Measurements from ENCODE around the gene MAP3K1.

- TF ChIP-seq CTCF (conservative IDR thresholded peaks at IDR 0.05; ENCODE audit: low read length) (no peak), EZH2phosphoT487 (IDR thresholded peaks at IDR 0.05; ENCODE audit: borderline replicate concordance) (no peak)
Observed at GRCh38 chr5:56917534-56917933, 102.2 kb downstream of the MAP3K1 start.

Data from Loucy (cell line).